Heart right ventricle (tissue), 16 donors: ENCODE results near the gene GMPR2. TPM values are rescaled to one million over a fixed set of nuclear protein-coding genes. Genes with fewer than 3 reads are reported as not detected.

Experiments used
- ATAC-seq, 8 donors: fragments of 200-7000 bp; cut with Tn5 transposase; one replicate each; pipeline ENCODE4 v1.9.1; 2020; ENCODE audit warnings: mild to moderate bottlenecking in 8 of 8, moderate library complexity in 8 of 8, moderate number of reproducible peaks in 1 of 8
- DNase-seq, 2 donors: peaks; one replicate each; pipeline ENCODE4 v3.0.0-alpha.2; 2020
- H3K27ac ChIP-seq, 10 donors: fragments of 200-600 bp; sonication (generic) in 2 of 10; one replicate each; pipeline versions ENCODE4 v1.5.0 to v1.8.0; 2020 to 2022; ENCODE audit warnings: mild to moderate bottlenecking in 3 of 10
- H3K27me3 ChIP-seq, 7 donors: fragments of 200-600 bp; one replicate each; pipeline ENCODE4 v1.8.0; 2021 to 2022; ENCODE audit warnings: mild to moderate bottlenecking in 2 of 7
- H3K36me3 ChIP-seq, 9 donors: fragments of 200-600 bp; sonication (generic) in 1 of 9; one replicate each; pipeline versions ENCODE4 v1.5.0 to v1.8.0; 2020 to 2022; ENCODE audit warnings: mild to moderate bottlenecking in 2 of 9
- H3K4me1 ChIP-seq, 9 donors: fragments of 200-600 bp; sonication (generic) in 1 of 9; one replicate each; pipeline versions ENCODE4 v1.5.0 to v1.8.0; 2020 to 2022; ENCODE audit warnings: mild to moderate bottlenecking in 4 of 9
- H3K4me3 ChIP-seq, 10 donors: fragments of 200-600 bp; sonication (generic) in 2 of 10; one replicate each; pipeline versions ENCODE4 v1.5.0 to v1.8.0; 2020 to 2022; ENCODE audit warnings: mild to moderate bottlenecking in 7 of 10, moderate library complexity in 2 of 10
- H3K9me3 ChIP-seq, 11 donors: fragments of 200-600 bp in 10 of 11; sonication (generic) in 2 of 11; one replicate each; pipeline versions ENCODE4 v1.5.0 to v1.8.0; 2013 to 2022; ENCODE audit warnings: mild to moderate bottlenecking in 2 of 11, control low read depth in 1 of 11, moderate library complexity in 1 of 11
- WGBS, 2 donors: extraction: QIAGEN DNeasy Blood & Tissue Kit; methylation state at CpG; one replicate each; pipeline ENCODE4 v1.1.7; 2013; ENCODE audit warnings: inconsistent platforms in 1 of 2; 5-methylcytosine and 5-hydroxymethylcytosine counted together
- intact Hi-C, 10 donors: fragments of 100-400 bp; cut with DNase I; formaldehyde crosslinking; loops; one replicate each; pipeline versions ENCODE4 v1.11.1 to v1.14.2; 2022
- polyA plus RNA-seq, 2 donors: library from polyadenylated mRNA; stranded (reverse); fragments of 200-250 nt; gene quantifications; one replicate each; pipeline ENCODE4 v1.2.3, GENCODE V29; 2013
- total RNA-seq, 10 donors: library from RNA; stranded (reverse); fragmentation: NEBNext Ultra II Directional in 3 of 10; extraction: Animal tissue kit (Norgen Biotek cat#: 25700) in 3 of 10; gene quantifications; one replicate each; pipeline versions ENCODE4 v1.2.1 to v1.2.4, GENCODE V29; 2021 to 2023
- TF ChIP-seq, protein P1 (sequence below), 9 donors: fragments of 200-600 bp; sonication (generic) in 2 of 9; IDR thresholded peaks; one replicate each; pipeline versions ENCODE4 v1.5.0 to v1.8.0; 2021 to 2022; ENCODE audit warnings: antibody characterized with exemption in 9 of 9, mild to moderate bottlenecking in 5 of 9, moderate library complexity in 1 of 9
- donor health status: Arrhythmogenic right ventricular cardiomyopathy.
- donor health status: ischemic (EF 13 %, LVEDD 7.1; RV severe dilation, severe dysfunction).
- donor health status: healthy with polysubstance abuse.
- donor health status: DM: no; HTN: yes; CAD: no.
- donor health status: DM: no; HTN: no; CAD: no.
- donor health status: ischemic (EF 25% LVEDD 6.9; RV normal size, moderate dysfunction).
- donor health status: ischemic (EF 25% LVEDD 5.7; RV mildly dilated, moderate dysfunction).
- donor health status: healthy.
- donor health status: DM: yes; HTN: yes; CAD: no.
- donor health status: Ischemic cardiomyopathy.
- donor health status: ischemic (EF 35%, LVEDD 5.7; RV mildly dilated, moderate dysfunction).
- donor health status: nonischemic (EF 11% LVEDD 7.7; RV severe dilation, severe dysfunction).
- donor health status: DM: yes; HTN: yes; CAD: no.
- donor health status: PGD.
- donor health status: ischemic (EF 29% LVEDD 5.4; RV normal size, mild dysfunction).
- donor health status: nonischemic (EF 23%, LVEDD 6.1; RV moderate dilation, normal function).

GMPR2 gene
- total and polyA plus RNA-seq, 12 donors: 26.4 to 46.9 (median 32.7) TPM

DNA sequence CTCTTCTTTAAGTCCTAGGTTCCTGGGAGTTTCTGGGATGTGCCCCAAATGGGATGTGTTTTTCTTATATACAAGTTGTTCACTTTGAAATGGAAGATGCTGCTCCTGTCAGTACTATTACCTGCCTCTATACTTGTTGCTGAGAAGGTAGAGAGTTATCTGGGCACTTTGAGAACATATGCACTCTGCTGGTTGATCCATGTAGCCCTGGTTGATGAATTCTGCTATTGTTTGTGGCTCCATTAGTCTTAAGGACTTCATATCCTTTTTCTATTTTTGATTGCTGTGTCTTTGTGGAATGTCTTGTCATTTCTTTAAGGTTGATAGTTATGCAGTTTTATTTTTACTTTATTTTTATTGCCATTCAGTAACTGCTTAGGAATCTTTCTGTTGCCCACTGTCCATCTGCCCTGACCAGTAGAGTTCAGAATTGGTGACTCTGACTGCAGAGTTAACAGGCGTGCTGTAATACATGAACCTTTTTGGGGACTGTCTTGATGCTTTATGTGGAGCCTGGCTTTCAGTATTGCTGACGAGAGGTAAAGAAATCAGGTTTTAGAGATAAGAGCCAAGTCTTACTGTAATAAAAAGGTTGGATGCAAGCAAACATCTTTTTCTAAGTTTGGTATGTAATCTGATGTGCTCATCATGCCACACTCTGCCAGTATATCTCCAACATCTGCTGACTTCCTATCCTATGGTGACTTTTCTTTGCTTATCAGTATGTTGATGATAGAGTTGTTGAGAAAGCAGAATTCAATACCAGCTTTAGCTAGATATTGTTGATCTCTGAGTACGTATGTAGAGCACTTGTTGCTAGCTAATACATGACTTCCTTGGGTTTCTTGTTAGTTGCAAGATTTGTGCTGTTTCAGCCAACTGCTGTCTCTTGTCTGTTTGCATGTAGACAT, 1.6 kb downstream of the GMPR2 start:
- Histone ChIP-seq H3K27me3 (no peaks in the 10 kb centered on the region), H3K4me3 (peak overlapping the region in 1 of 10 donors; percentile 95), H3K27ac (peak overlapping the region in 4 of 10 donors; percentile 4 to 97 (median 62)), H3K9me3 (no peaks in the 10 kb centered on the region), H3K36me3 (peaks cover 0 to 54% (median 36%) of the 10 kb centered on the region in 9 donors), H3K4me1 (peaks cover 18 to 69% (median 48%) of the 10 kb centered on the region in 9 donors)
- TF ChIP-seq, protein P1, sequence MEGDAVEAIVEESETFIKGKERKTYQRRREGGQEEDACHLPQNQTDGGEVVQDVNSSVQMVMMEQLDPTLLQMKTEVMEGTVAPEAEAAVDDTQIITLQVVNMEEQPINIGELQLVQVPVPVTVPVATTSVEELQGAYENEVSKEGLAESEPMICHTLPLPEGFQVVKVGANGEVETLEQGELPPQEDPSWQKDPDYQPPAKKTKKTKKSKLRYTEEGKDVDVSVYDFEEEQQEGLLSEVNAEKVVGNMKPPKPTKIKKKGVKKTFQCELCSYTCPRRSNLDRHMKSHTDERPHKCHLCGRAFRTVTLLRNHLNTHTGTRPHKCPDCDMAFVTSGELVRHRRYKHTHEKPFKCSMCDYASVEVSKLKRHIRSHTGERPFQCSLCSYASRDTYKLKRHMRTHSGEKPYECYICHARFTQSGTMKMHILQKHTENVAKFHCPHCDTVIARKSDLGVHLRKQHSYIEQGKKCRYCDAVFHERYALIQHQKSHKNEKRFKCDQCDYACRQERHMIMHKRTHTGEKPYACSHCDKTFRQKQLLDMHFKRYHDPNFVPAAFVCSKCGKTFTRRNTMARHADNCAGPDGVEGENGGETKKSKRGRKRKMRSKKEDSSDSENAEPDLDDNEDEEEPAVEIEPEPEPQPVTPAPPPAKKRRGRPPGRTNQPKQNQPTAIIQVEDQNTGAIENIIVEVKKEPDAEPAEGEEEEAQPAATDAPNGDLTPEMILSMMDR (IDR thresholded peaks at IDR 0.05): no peak
- intact Hi-C loops: loop anchor here in 1 of 10 donors (10.0 kb wide), 1 partner anchor 200 kb away; no protein-coding TSS in a partner anchor
- ATAC-seq (no peak), DNase-seq (no peak)
- 88 to 93% methylated on average over 3 of the region's 3 CpGs for WGBS, 2 donors

DNA sequence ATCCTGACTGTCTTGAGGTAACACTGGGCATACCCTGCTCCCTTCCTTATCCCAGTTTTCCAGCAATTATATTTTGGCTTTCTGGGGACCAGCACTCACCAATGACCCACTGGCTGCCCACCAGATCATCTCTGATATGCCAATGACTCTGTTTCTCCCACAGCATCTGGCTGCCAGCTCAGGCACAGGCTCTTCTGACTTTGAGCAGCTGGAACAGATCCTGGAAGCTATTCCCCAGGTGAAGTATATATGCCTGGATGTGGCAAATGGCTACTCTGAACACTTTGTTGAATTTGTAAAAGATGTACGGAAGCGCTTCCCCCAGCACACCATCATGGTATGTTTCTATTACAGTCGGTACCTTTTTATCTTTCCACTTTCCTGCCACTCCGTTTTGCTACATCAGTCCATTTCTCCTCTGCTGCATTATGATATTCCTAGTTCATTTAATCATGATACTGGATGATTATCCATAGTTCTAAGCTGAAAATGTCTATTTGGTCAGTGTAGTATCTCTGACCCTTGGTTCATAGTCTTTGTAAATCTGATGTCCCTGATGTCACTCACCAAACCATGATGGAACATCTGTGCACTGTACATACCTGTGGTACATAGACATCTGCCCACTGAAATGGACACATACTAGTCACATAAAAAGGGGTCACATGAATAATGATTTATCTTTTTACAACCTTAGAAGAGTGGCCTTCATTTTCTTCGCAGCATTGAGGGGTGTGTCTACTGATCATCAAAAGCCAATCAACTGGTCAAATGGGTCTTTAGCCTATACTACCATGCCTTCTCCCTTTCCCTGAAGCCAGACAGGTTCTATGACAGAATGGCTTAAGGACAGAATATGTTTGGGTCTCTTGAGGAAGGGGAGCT, 3.3 kb downstream of the GMPR2 start:
- 94 to 95% methylated on average over 5 of the region's 5 CpGs for WGBS, 2 donors
- H3K27ac ChIP-seq: no peak overlapping the region
- no peaks in the 10 kb centered on the region for H3K27me3 ChIP-seq
- ATAC-seq (no peak), DNase-seq (no peak)
- peaks cover 14 to 80% (median 60%) of the 10 kb centered on the region in 9 donors for H3K4me1 ChIP-seq
- no peak overlapping the region for H3K4me3 ChIP-seq
- intact Hi-C loops: loop anchor here in 1 of 10 donors (10.0 kb wide), 1 partner anchor 199 kb away; no protein-coding TSS in a partner anchor
- peaks cover 0 to 71% (median 48%) of the 10 kb centered on the region in 9 donors for H3K36me3 ChIP-seq
- no peaks in the 10 kb centered on the region for H3K9me3 ChIP-seq
- TF ChIP-seq, protein P1 (IDR thresholded peaks at IDR 0.05): no peak

DNA sequence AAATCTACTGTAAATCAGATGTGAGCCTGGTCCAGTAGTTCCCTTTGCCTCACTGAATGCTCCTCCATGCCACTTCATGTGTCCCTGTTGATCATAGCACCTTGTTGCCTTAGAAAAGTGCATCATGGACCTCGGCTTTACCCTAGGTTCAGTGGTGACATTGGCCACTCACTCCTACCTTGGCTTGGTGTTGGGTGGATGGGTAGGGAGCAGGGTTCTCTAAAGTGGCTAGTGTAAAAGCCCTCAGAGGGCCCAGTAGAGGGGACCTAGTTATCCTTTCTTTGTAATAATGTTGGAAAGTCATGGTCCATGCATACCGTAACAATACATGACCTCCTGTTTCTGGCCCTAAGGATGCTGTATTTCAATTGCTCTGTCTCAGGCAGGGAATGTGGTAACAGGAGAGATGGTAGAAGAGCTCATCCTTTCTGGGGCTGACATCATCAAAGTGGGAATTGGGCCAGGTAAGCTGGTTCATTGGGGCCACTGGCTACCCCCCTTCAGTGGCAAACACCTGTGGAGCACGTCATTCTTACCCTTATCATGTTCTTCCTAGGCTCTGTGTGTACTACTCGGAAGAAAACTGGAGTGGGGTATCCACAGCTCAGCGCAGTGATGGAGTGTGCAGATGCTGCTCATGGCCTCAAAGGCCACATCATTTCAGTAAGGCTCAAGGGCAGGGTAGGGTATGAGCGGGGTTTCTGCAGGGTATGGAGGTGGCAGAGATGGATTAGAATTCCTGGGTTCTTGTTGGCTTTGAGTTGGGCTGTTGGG, 4.1 kb downstream of the GMPR2 start:
- 94 to 95% methylated on average over 6 of the region's 6 CpGs for WGBS, 2 donors
- Histone ChIP-seq H3K36me3 (peaks cover 0 to 76% (median 48%) of the 10 kb centered on the region in 9 donors), H3K27me3 (no peaks in the 10 kb centered on the region), H3K4me3 (no peak overlapping the region), H3K9me3 (no peaks in the 10 kb centered on the region), H3K27ac (peak overlapping the region in 1 of 10 donors; percentile 10), H3K4me1 (peaks cover 18 to 80% (median 61%) of the 10 kb centered on the region in 9 donors)
- DNase-seq (no peak), ATAC-seq (no peak)
- intact Hi-C loops: loop anchor here in 1 of 10 donors (10.0 kb wide), 1 partner anchor 198 kb away; no protein-coding TSS in a partner anchor
- TF ChIP-seq, protein P1 (IDR thresholded peaks at IDR 0.05): no peak
